IMR-90 (cell line): ENCODE measurements around the gene SUSD1. TPM values are rescaled to one million over a fixed set of nuclear protein-coding genes. Genes with fewer than 3 reads are reported as not detected.
A peak's percentile ranks its signal among the peaks of the same experiment; 100 is the strongest.

ENCODE experiments used
- ATAC-seq: fragments of 200-7000 bp; cut with Tn5 transposase; 2 replicates; pipeline ENCODE4 v1.9.1; 2020; ENCODE audit warnings: low read depth, mild to moderate bottlenecking, moderate library complexity
- BruUV-seq: library from RNA; stranded (reverse); fragments of 400-500 nt; replicated peaks from 2 replicates; lab custom pipeline; 2021; lab: Mats Ljungman, UMichigan
- CTCF ChIA-PET: fragments of 300-600 bp; formaldehyde crosslinking; extraction: SDS; loops from one replicate; lab custom pipeline; 2021; ENCODE audit warnings: antibody characterized with exemption; lab: Yijun Ruan, JAX
- POLR2A ChIA-PET: fragments of 300-600 bp; sonication (Branson Sonifier 250); formaldehyde crosslinking; loops from one replicate; lab custom pipeline; 2022; ENCODE audit warnings: antibody characterized with exemption; ENCODE audit not compliant: unreplicated experiment; lab: Charles Lee
- DNase-seq: peaks from one replicate; pipeline ENCODE4 v3.0.0; 2013
- H2AFZ ChIP-seq: replicated peaks from 2 replicates; pipeline ENCODE3; 2013; ENCODE audit warnings: low read length, mild to moderate bottlenecking; ENCODE audit not compliant: poor library complexity
- H2AK5ac ChIP-seq: 2 replicates; pipeline ENCODE4 v1.6.1; 2013; ENCODE audit warnings: low read depth, low read length, inconsistent platforms
- H2AK9ac ChIP-seq: replicated peaks from 2 replicates; pipeline ENCODE3; 2013; ENCODE audit warnings: mild to moderate bottlenecking, low read depth, low read length, moderate library complexity; ENCODE audit not compliant: poor library complexity
- H2BK120ac ChIP-seq: 2 replicates; pipeline ENCODE4 v1.6.1; 2013; ENCODE audit warnings: low read depth, low read length, inconsistent platforms
- H2BK15ac ChIP-seq: 3 replicates; pipeline ENCODE4 v1.6.1; 2013; ENCODE audit warnings: low read depth, low read length, inconsistent platforms
- H2BK20ac ChIP-seq: 2 replicates; pipeline ENCODE4 v1.6.1; 2013; ENCODE audit warnings: low read depth, mild to moderate bottlenecking, inconsistent platforms, low read length, moderate library complexity
- H2BK5ac ChIP-seq: 2 replicates; pipeline ENCODE4 v1.6.1; 2013; ENCODE audit warnings: mild to moderate bottlenecking, low read depth, low read length, inconsistent platforms; ENCODE audit not compliant: poor library complexity, severe bottlenecking
- H3K14ac ChIP-seq: replicated peaks from 2 replicates; pipeline ENCODE4 v1.6.1; 2013; ENCODE audit warnings: low read depth, low read length, inconsistent platforms
- H3K18ac ChIP-seq: 2 replicates; pipeline ENCODE4 v1.6.1; 2013; ENCODE audit warnings: low read depth, low read length, control low read depth
- H3K23ac ChIP-seq: 2 replicates; pipeline ENCODE4 v1.6.1; 2013; ENCODE audit warnings: low read depth, low read length, inconsistent platforms
- H3K27ac ChIP-seq: 2 replicates; pipeline ENCODE4 v1.5.1; 2013; ENCODE audit warnings: mild to moderate bottlenecking, control low read depth, low read length; ENCODE audit not compliant: insufficient read depth
- H3K27me3 ChIP-seq: 2 replicates; pipeline ENCODE4 v1.6.1; 2013; ENCODE audit warnings: low read length; ENCODE audit not compliant: control insufficient read depth, insufficient read depth
- H3K36me3 ChIP-seq: 2 replicates; pipeline ENCODE4 v1.6.1; 2013; ENCODE audit warnings: low read length, mixed read lengths; ENCODE audit not compliant: control insufficient read depth, insufficient read depth
- H3K4ac ChIP-seq: 2 replicates; pipeline ENCODE4 v1.6.1; 2013; ENCODE audit warnings: low read depth, low read length, inconsistent platforms
- H3K4me1 ChIP-seq: 2 replicates; pipeline ENCODE4 v1.6.1; 2013; ENCODE audit warnings: low read length, mixed read lengths; ENCODE audit not compliant: control insufficient read depth, insufficient read depth
- H3K4me2 ChIP-seq: 2 replicates; pipeline ENCODE4 v1.6.1; 2013; ENCODE audit warnings: low read depth, mild to moderate bottlenecking, control low read depth, low read length, moderate library complexity
- H3K4me3 ChIP-seq: 2 replicates; pipeline ENCODE4 v1.5.1; 2013; ENCODE audit warnings: low read depth, mild to moderate bottlenecking, control low read depth, low read length, moderate library complexity; ENCODE audit not compliant: insufficient read depth
- H3K56ac ChIP-seq: 2 replicates; pipeline ENCODE4 v1.6.1; 2013; ENCODE audit warnings: low read length, inconsistent platforms; ENCODE audit not compliant: insufficient read depth; ENCODE audit errors: extremely low read depth
- H3K79me1 ChIP-seq, 2 experiments: 2 replicates each; pipeline ENCODE4 v1.6.1; 2013; ENCODE audit warnings: low read length in 2 of 2, inconsistent platforms in 1 of 2, low read depth in 1 of 2
- H3K9ac ChIP-seq: 2 replicates; pipeline ENCODE4 v1.6.1; 2013; ENCODE audit warnings: low read depth, low read length, control low read depth
- H3K9me1 ChIP-seq: 2 replicates; pipeline ENCODE4 v1.6.1; 2013; ENCODE audit warnings: low read length, inconsistent platforms; ENCODE audit not compliant: insufficient read depth
- H3K9me3 ChIP-seq: 2 replicates; pipeline ENCODE4 v1.6.1; 2013; ENCODE audit warnings: low read length; ENCODE audit not compliant: control insufficient read depth, insufficient read depth
- H4K20me1 ChIP-seq: 2 replicates; pipeline ENCODE4 v1.6.1; 2013; ENCODE audit warnings: low read length, inconsistent platforms; ENCODE audit not compliant: insufficient read depth
- H4K5ac ChIP-seq: 2 replicates; pipeline ENCODE4 v1.6.1; 2013; ENCODE audit warnings: mild to moderate bottlenecking, low read depth, low read length, control low read depth
- H4K8ac ChIP-seq, 2 experiments: 2 replicates each; pipeline ENCODE4 v1.6.1; 2013; ENCODE audit warnings: low read depth in 2 of 2, low read length in 2 of 2, control low read depth in 1 of 2, inconsistent platforms in 1 of 2
- H4K91ac ChIP-seq: 2 replicates; pipeline ENCODE4 v1.6.1; 2013; ENCODE audit warnings: low read depth, low read length, inconsistent platforms; ENCODE audit not compliant: insufficient read depth
- BHLHE40 ChIP-seq: fragments of 150-350 bp; IDR thresholded peaks from 2 replicates; pipeline ENCODE4 v1.6.1; 2016; ENCODE audit warnings: mild to moderate bottlenecking, low read depth, low read length
- CEBPB ChIP-seq: IDR thresholded peaks from 2 replicates; pipeline ENCODE4 v1.6.1; 2012; ENCODE audit warnings: low read depth, low read length, improper control_type of control experiment
- CHD1 ChIP-seq: IDR thresholded peaks from 2 replicates; pipeline ENCODE4 v1.6.1; 2012; ENCODE audit warnings: low read depth, low read length, improper control_type of control experiment
- CTCF ChIP-seq: conservative IDR thresholded peaks from 2 replicates; pipeline ENCODE4 v1.5.1; 2012; ENCODE audit warnings: mild to moderate bottlenecking, low read depth, low read length, improper control_type of control experiment
- ELK1 ChIP-seq: fragments of 150-350 bp; IDR thresholded peaks from 2 replicates; pipeline ENCODE4 v1.6.1; 2016; ENCODE audit warnings: low read depth, mild to moderate bottlenecking, low read length, moderate library complexity, borderline replicate concordance
- FOS ChIP-seq: fragments of 150-350 bp; IDR thresholded peaks from 2 replicates; pipeline ENCODE4 v1.6.1; 2016; ENCODE audit warnings: low read depth, low read length
- MAFK ChIP-seq: IDR thresholded peaks from 2 replicates; pipeline ENCODE4 v1.6.1; 2012; ENCODE audit warnings: low read depth, low read length, improper control_type of control experiment
- MAZ ChIP-seq: IDR thresholded peaks from 2 replicates; pipeline ENCODE4 v1.6.1; 2012; ENCODE audit warnings: low read depth, mild to moderate bottlenecking, low read length, improper control_type of control experiment, moderate library complexity, borderline replicate concordance
- MXI1 ChIP-seq: IDR thresholded peaks from 2 replicates; pipeline ENCODE4 v1.6.1; 2012; ENCODE audit warnings: low read depth, mild to moderate bottlenecking, low read length, moderate library complexity, borderline replicate concordance
- NFE2L2 ChIP-seq: fragments of 150-350 bp; IDR thresholded peaks from 2 replicates; pipeline ENCODE4 v1.6.1; 2016; ENCODE audit warnings: low read depth, mild to moderate bottlenecking, low read length
- POLR2A ChIP-seq: IDR thresholded peaks from 2 replicates; pipeline ENCODE4 v1.6.1; 2012; ENCODE audit warnings: mild to moderate bottlenecking, low read depth, low read length
- RAD21 ChIP-seq: IDR thresholded peaks from 2 replicates; pipeline ENCODE4 v1.6.1; 2012; ENCODE audit warnings: low read length, improper control_type of control experiment
- RCOR1 ChIP-seq: IDR thresholded peaks from 2 replicates; pipeline ENCODE4 v1.6.1; 2012; ENCODE audit warnings: mild to moderate bottlenecking, low read length, improper control_type of control experiment; ENCODE audit not compliant: insufficient replicate concordance
- RFX5 ChIP-seq: IDR thresholded peaks from 2 replicates; pipeline ENCODE4 v1.8.0; 2012; ENCODE audit warnings: low read depth, mild to moderate bottlenecking, low read length, moderate library complexity
- SMC3 ChIP-seq: fragments of 150-350 bp; IDR thresholded peaks from 2 replicates; pipeline ENCODE4 v1.6.1; 2016; ENCODE audit warnings: low read depth, mild to moderate bottlenecking, antibody characterized with exemption, low read length, moderate library complexity
- USF2 ChIP-seq: fragments of 150-350 bp; IDR thresholded peaks from 2 replicates; pipeline ENCODE4 v1.6.1; 2017; ENCODE audit warnings: mild to moderate bottlenecking, antibody characterized with exemption, low read length, low read depth
- WGBS, 2 experiments: methylation state at CpG; one replicate each; pipeline versions ENCODE4 v1.1.5 to v1.1.7; 2013; ENCODE audit warnings: missing lambda C conversion rate in 2 of 2; ENCODE audit not compliant: insufficient read length in 1 of 2; ENCODE audit errors: extremely low coverage in 2 of 2; 5-methylcytosine and 5-hydroxymethylcytosine counted together
- dilution Hi-C: fragments of 300-500 bp; cut with HindIII; formaldehyde crosslinking; loops from one replicate; pipeline ENCODE4 v1.14.3; 2018; ENCODE audit warnings: low sequenced_read_pairs; ENCODE audit not compliant: unreplicated experiment
- in situ Hi-C: fragments of 300-500 bp; cut with MboI; formaldehyde crosslinking; loops from 3 replicates; pipeline ENCODE4 v1.14.3; 2019; ENCODE audit warnings: low sequenced_read_pairs, inconsistent platforms, mixed read lengths
- intact Hi-C: fragments of 100-400 bp; cut with micrococcal nuclease; formaldehyde crosslinking; loops from 2 replicates; pipeline ENCODE4 v1.10.0; 2022
- polyA plus RNA-seq, 3 experiments: library from polyadenylated mRNA; depleted of rRNA; stranded (reverse); fragments of >200 nt; gene quantifications; 2 replicates each; pipeline ENCODE4 v1.2.3, GENCODE V29; 2012; ENCODE audit warnings: low replicate concordance in 1 of 3
- total RNA-seq: library from RNA; depleted of rRNA; stranded (reverse); fragments of >200 nt; gene quantifications from 2 replicates; pipeline ENCODE4 v1.2.3, GENCODE V29; 2012

Gene SUSD1
- total and polyA plus RNA-seq, 2 of the 4 experiments (the other 2 are of a cell fraction), result 4.0 to 4.7 TPM

GRCh38 chr9:112142420-112142819 lies 32.7 kb downstream of the SUSD1 start:
- dilution Hi-C loops, result no loop called here
- intact Hi-C loops, result no loop called here
- no peak overlapping the region for H3K18ac ChIP-seq
- no peak overlapping the region for H3K14ac ChIP-seq
- DNase-seq, result no peak
- no peak overlapping the region for H3K4me3 ChIP-seq
- no peak overlapping the region for H3K23ac ChIP-seq
- no peak overlapping the region for H2AK9ac ChIP-seq
- no peaks in the 10 kb centered on the region for H3K27me3 ChIP-seq
- no peak overlapping the region for H2BK5ac ChIP-seq
- no peak overlapping the region for H2AFZ ChIP-seq
- 0 out of 2 replicates have a peak, but pooled peaks cover 2% of the 10 kb centered on the region for H3K4me1 ChIP-seq
- H3K4ac ChIP-seq, result no peak overlapping the region
- no peak overlapping the region for H4K91ac ChIP-seq
- no peak overlapping the region for H3K56ac ChIP-seq
- H2BK120ac ChIP-seq, result no peak overlapping the region
- ATAC-seq, result no peak
- H4K8ac ChIP-seq, result no peak overlapping the region
- H3K9ac ChIP-seq, result no peak overlapping the region
- H3K27ac ChIP-seq, result no peak overlapping the region
- ChIA-PET CTCF (no interaction called here), POLR2A (no interaction called here)
- peaks cover 14% of the 10 kb centered on the region; the same call in 1 of the 2 replicates for H3K9me1 ChIP-seq
- no peak overlapping the region for H4K5ac ChIP-seq
- no peaks in the 10 kb centered on the region; a peak in 1 of 4 replicates for H3K79me1 ChIP-seq
- 83 to 100% methylated on average over 1 to 2 of the region's 3 CpGs for WGBS, 2 experiments
- H3K4me2 ChIP-seq, result no peak overlapping the region
- no peak overlapping the region for H2BK15ac ChIP-seq
- H3K36me3 ChIP-seq, result peaks cover 5% of the 10 kb centered on the region; the same call in 1 of the 2 replicates
- TF ChIP-seq USF2 (no peak), CEBPB (no peak), FOS (no peak), POLR2A (no peak), NFE2L2 (no peak), BHLHE40 (no peak), CTCF (no peak), ELK1 (no peak), MAZ (no peak), RAD21 (no peak), CHD1 (no peak), SMC3 (no peak), RFX5 (no peak), RCOR1 (no peak), MAFK (no peak), MXI1 (no peak)
- no peaks in the 10 kb centered on the region for H4K20me1 ChIP-seq
- no peak overlapping the region for H2BK20ac ChIP-seq
- H2AK5ac ChIP-seq, result peak overlapping the region; percentile 37; the same call in 1 of the 2 replicates
- in situ Hi-C loops, result no loop called here
- BruUV-seq, result no TSS peak
- H3K9me3 ChIP-seq, result no peaks in the 10 kb centered on the region
